AML-193 (cell line): ENCODE data around the gene CHST12.
"Not testable (repeated sequence)": the region's sequence is repeated elsewhere in the genome, so short reads cannot be mapped to it uniquely, and the experiment has no call there.

ENCODE experiments used
- DNase-seq, 2 experiments: peaks; one replicate each; lab custom pipeline; 2025; lab: John Stamatoyannopoulos, UW

Gene CHST12

GRCh38 chr7:2403718-2404648, 572 bp downstream of the CHST12 start:
- DNase-seq: no peak

DNA sequence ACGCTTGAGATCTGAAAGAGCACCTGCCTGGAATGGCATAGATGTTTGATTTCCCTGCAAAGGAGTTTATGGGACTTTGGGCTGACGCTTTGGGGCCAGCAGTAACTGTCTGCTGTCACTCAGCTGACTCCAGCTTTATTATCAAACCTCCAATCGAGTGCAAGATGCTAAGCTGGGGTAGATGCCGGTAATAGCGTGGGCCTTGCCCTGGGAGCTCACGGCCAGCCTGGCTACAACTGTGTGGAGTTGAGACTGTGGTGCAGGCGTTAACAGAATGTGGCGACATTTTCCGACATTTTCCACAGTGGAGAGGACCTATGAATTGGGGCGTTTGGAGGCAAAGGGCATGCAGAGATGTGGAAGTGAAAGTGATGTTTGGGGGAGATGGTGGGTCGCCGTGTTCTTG, 1.3 kb downstream of the CHST12 start:
- DNase-seq: no peak

- DNase-seq: no peak
Observed at GRCh38 chr7:2405201-2405600, 1.8 kb downstream of the CHST12 start.

- DNase-seq: peak; percentile 10 to 24
Observed at GRCh38 chr7:2405601-2406345, 2.4 kb downstream of the CHST12 start.

GRCh38 chr7:2409745-2410414, 6.5 kb downstream of the CHST12 start:
- DNase-seq: no peak

DNA sequence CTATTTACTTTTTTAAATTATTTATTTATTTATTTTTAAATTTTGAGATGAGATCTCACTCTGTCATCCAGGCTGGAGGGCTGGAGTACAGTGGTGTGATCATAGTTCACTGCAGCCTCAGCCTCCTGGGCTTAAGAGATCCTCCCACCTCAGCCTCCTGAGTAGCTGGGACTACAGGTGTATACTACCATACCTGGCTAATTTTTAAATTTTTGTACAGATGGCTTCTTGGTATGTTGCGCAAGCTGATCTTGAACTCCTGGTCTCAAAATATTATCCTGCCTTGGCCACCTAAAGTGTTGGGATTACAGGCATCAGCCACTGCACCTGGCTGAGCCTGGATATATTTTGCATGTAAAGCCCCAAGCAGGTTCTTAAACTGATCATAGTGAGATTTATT, 7.6 kb downstream of the CHST12 start:
- no peak for DNase-seq

GRCh38 chr7:2411815-2412586, 8.6 kb downstream of the CHST12 start:
- DNase-seq: no peak

DNA sequence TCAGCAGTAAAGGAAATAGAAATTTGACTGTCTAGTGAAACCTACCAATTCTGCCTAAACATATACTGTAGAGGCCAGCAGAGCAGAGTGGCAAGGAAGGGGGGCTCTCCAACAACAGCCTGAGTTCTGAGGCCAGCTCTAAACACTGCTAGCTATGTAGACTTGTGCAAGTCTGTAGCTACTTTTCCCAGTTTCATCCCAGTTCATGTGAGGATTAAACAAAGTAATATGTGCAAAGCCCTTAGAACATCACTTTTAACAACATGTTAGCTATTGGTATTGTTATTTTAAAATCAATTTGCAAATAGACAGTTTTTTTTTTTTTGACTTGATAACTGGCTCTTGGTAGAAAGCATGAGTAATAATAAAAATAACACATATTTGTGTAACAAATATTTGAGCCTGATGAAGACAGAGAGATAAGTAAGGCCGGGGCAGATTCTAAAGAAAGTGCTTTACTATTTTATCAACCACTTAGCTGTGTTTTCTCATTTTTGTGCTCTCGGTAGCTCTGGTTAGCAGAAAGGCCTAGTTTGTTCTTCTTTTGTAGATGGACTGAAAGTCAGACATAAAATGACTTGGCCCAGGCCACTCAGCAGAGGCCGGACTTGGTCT, 9.3 kb downstream of the CHST12 start:
- DNase-seq: no peak

- no peak for DNase-seq
Observed at GRCh38 chr7:2416063-2416462, 12.7 kb downstream of the CHST12 start.

DNA sequence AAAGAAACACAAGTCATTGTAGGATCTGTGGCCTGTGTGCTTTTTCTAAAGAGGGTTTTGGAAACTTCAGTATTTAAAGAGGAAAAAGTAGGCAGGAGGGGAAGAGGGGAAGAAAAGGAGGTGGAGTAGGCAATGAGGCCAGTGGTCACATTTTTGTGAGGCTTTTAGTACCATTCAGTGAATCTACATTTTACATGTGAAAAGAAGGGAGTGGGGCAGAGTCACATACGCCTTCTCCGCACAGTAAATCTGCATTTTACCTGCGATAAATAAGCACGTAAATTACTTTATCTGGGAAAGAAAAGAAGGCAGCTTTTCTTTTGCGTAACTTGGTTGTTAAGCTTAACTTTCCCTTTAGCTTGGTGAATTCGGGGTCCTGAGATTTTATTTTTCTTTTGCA, 13.2 kb downstream of the CHST12 start:
- no peak for DNase-seq

DNA sequence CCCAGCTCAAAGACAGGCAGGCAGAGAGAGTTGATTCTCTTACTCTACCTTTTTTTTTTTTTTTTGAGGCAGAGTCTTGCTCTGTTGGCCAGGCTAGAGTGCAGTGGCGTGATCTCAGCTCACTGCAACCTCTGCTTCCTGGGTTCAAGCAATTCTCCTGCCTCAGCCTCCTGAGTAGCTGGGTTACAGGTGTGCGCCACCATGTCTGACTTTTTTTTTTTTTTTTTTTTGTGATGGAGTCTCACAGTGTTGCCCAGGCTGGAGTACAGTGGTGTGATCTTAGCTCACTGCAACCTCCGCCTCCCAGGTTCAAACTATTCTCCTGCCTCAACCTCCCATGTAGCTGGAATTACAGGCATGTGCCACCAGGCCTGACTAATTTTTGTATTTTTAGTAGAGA, 13.8 kb downstream of the CHST12 start:
- DNase-seq: not testable (repeated sequence)

- DNase-seq: no peak
Observed at GRCh38 chr7:2417981-2418481, 14.6 kb downstream of the CHST12 start.

DNA sequence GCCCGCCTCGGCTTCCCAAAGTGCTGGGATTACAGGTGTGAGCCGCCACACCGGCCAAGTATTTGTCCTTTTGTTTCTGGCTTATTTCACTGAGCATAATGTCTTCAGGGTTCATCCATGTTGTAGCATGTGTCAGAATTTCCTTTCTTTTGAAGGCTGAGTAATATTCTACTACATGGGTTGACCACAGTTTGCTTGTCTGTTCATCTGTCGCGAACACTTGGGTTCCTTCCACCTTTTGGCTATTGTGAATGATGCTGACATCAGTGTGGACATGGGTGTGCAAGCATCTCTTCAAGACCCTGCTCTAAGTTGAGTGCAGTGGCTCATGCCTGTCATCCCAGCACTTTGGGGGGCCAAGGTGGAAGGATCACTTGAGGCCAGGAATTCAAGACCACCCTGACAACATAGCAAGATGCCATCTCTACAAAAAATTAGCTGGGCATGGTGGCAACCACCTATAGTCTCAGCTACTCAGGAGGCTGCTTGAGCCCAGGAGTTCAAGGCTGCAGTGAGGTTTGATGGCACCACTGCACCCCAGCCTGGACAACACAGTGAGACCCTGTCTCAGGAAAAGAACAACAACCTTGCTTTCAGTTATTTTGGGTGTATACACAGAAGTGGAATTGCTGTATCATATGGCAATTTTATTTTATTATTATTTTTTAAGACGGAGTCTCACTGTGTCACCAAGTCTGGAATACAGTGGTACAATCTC, 17.0 kb downstream of the CHST12 start:
- no peak for DNase-seq

GRCh38 chr7:2421943-2422310, 18.5 kb downstream of the CHST12 start:
- no peak for DNase-seq

GRCh38 chr7:2425749-2426148, 22.3 kb downstream of the CHST12 start:
- no peak for DNase-seq

- peak; percentile 55 to 59 for DNase-seq
Observed at GRCh38 chr7:2431260-2431867, 28.0 kb downstream of the CHST12 start.

- no peak for DNase-seq
Observed at GRCh38 chr7:2432910-2433712, 29.7 kb downstream of the CHST12 start.

- DNase-seq: no peak
Observed at GRCh38 chr7:2433713-2434550, 30.5 kb downstream of the CHST12 start.
